Left renal cortex interstitium (tissue), 4 donors: Measurements from ENCODE around the gene ZNF275. TPM values are rescaled to one million over a fixed set of nuclear protein-coding genes. Genes with fewer than 3 reads are reported as not detected.

Experiments
- polyA plus RNA-seq, 4 donors: library from polyadenylated mRNA; unstranded; fragments of 120-200 nt; gene quantifications; one replicate each; pipeline ENCODE4 v1.2.1, GENCODE V29; 2013; ENCODE audit not compliant: insufficient read length in 4 of 4

The ZNF275 gene
- polyA plus RNA-seq, 4 donors, result 16.8 to 21.7 (median 19.0) TPM

Other genes starting within 250 kb of the ZNF275 start
- gene MAGEA1, start 154.9 kb upstream of the ZNF275 start, polyA plus RNA-seq, result not detected
- gene PNMA6F, start 12.4 kb upstream of the ZNF275 start, polyA plus RNA-seq, result under 1 TPM; 0.06 to 0.32 (median 0.10) TPM
- gene PNMA6E, start 67.2 kb downstream of the ZNF275 start, polyA plus RNA-seq, result not detected
- gene ZFP92, start 77.3 kb downstream of the ZNF275 start, polyA plus RNA-seq, result 1 to 10 TPM in 2 of 4 donors, under 1 TPM in 2; 0.75 to 1.1 (median 0.97) TPM
- under 1 TPM; 0.27 to 0.92 (median 0.61) TPM for gene TREX2, start 111.9 kb downstream of the ZNF275 start, polyA plus RNA-seq
- gene HAUS7, start 136.4 kb downstream of the ZNF275 start, polyA plus RNA-seq, result 10 to 100 TPM; 26.7 to 31.9 (median 30.2) TPM
- gene BGN, start 160.8 kb downstream of the ZNF275 start, polyA plus RNA-seq, result 100 to 1,000 TPM; 170 to 201 (median 195) TPM
- under 1 TPM; 0.17 to 0.35 (median 0.33) TPM for gene ATP2B3, start 183.5 kb downstream of the ZNF275 start, polyA plus RNA-seq